GM23248 (cell line): ENCODE measurements around the gene FER1L5.

ENCODE experiments used
- EZH2 ChIP-seq: fragments of 200-600 bp; sonication (generic); IDR thresholded peaks from 2 replicates; pipeline ENCODE4 v1.6.1; 2018; ENCODE audit warnings: antibody characterized with exemption, mild to moderate bottlenecking; ENCODE audit not compliant: insufficient read depth, poor library complexity, severe bottlenecking
- EZH2phosphoT487 ChIP-seq: fragments of 200-600 bp; sonication (generic); IDR thresholded peaks from 2 replicates; pipeline ENCODE4 v1.6.1; 2018; ENCODE audit warnings: antibody characterized with exemption, moderate library complexity, mild to moderate bottlenecking, low read depth; ENCODE audit not compliant: insufficient read depth

- no peak for TF ChIP-seq EZH2
- TF ChIP-seq EZH2phosphoT487: no peak
Measured at GRCh38 chr2:96702098-96702785, 59.7 kb downstream of the FER1L5 start.
